Thoracic aorta (tissue), 2 donors: ENCODE results near the gene MRGPRF. TPM values are rescaled to one million over a fixed set of nuclear protein-coding genes. Genes with fewer than 3 reads are reported as not detected.

ENCODE experiments used
- ATAC-seq: fragments of 150-250 bp; one replicate; pipeline ENCODE4 v1.8.0; 2017; ENCODE audit warnings: low read depth; ENCODE audit not compliant: insufficient number of reproducible peaks, low FRiP score
- DNase-seq: peaks from one replicate; pipeline ENCODE4 v3.0.0-alpha.2; 2020; ENCODE audit warnings: low spot score
- H3K27ac ChIP-seq, 2 donors: fragments of 200-600 bp; sonication (generic); 1 replicate in 1 of 2; 2 replicates in 1 of 2; pipeline ENCODE4 v1.5.1; 2016; ENCODE audit warnings: mild to moderate bottlenecking in 2 of 2, moderate library complexity in 2 of 2
- H3K27me3 ChIP-seq: fragments of 200-600 bp; sonication (generic); replicated peaks from 2 replicates; pipeline ENCODE4 v1.6.0; 2016; ENCODE audit warnings: mild to moderate bottlenecking; ENCODE audit not compliant: insufficient read depth
- H3K36me3 ChIP-seq: fragments of 200-600 bp; sonication (generic); one replicate; pipeline ENCODE4 v1.5.1; 2016
- H3K4me1 ChIP-seq, 2 donors: fragments of 200-600 bp; sonication (generic); 1 replicate in 1 of 2; 2 replicates in 1 of 2; pipeline versions ENCODE4 v1.5.1 to v1.6.0; 2016; ENCODE audit warnings: low read depth in 2 of 2, mild to moderate bottlenecking in 1 of 2; ENCODE audit not compliant: control insufficient read depth in 1 of 2
- H3K4me3 ChIP-seq: fragments of 200-600 bp; sonication (generic); 2 replicates; pipeline ENCODE4 v1.5.1; 2016; ENCODE audit warnings: mild to moderate bottlenecking
- H3K9me3 ChIP-seq: fragments of 200-600 bp; sonication (generic); 2 replicates; pipeline ENCODE4 v1.5.1; 2016
- CTCF ChIP-seq: fragments of 200-600 bp; sonication (generic); IDR thresholded peaks from one replicate; pipeline ENCODE4 v1.5.1; 2019; ENCODE audit warnings: antibody characterized with exemption
- total RNA-seq, 2 donors: library from RNA; depleted of rRNA; stranded (reverse); fragments of >200 nt; gene quantifications; one replicate each; pipeline versions ENCODE4 v1.1.0 to v1.2.3, GENCODE V29; 2016

Gene MRGPRF
- total RNA-seq, 2 donors from 2014 or later, result 67.5 to 171 TPM

- Histone ChIP-seq H3K4me1 (no peaks in the 10 kb centered on the region), H3K36me3 (no peaks in the 10 kb centered on the region), H3K27ac (no peak overlapping the region), H3K27me3 (no peaks in the 10 kb centered on the region), H3K4me3 (no peak overlapping the region), H3K9me3 (no peaks in the 10 kb centered on the region)
- no peak for TF ChIP-seq CTCF
- ATAC-seq (no peak), DNase-seq (no peak)
Measured at GRCh38 chr11:68960294-68961071, 52.6 kb downstream of the MRGPRF start.

DNA sequence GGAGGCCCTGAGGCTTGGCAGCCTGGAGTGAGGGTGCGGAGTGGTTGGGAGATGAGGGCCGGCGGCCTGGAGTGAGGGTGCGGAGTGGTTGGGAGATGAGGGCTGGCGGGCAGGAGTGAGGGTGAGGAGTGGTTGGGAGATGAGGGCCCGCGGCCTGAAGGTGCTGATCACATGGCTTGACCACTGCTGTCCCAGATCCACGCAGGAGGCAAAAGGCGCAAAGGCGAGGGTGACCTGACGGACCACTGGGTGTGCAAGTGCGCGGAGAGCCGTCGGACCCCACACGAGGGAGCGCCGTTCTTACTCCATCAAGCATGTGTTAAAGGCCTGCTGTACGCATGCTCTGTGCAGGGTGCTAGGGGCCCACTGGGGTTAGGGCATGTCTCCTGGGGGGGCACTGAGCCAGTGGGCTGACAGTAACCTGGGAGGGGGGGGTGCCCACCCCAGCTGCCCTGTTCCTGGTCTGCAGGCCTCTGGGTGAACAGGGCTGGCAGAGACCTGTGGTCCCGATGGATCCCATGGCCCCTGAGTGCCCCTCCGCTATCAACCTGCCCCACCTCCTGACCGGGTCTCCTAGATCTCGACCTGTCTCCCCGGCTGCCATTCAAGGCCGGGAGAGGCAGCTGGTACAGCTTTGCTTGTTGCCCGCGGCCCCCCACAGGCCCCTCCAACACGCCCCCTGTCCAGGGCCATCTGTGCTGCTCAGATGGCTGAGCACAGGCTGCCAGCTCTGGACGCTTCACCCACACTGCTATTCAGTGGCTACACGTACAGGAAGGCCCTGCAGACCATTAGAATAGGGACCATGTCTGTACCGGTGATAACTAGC is 53.4 kb downstream of the MRGPRF start:
- H3K27ac ChIP-seq, result no peak overlapping the region
- TF ChIP-seq CTCF, result no peak
- H3K4me3 ChIP-seq, result no peak overlapping the region
- H3K9me3 ChIP-seq, result no peaks in the 10 kb centered on the region
- no peaks in the 10 kb centered on the region for H3K27me3 ChIP-seq
- H3K4me1 ChIP-seq, result peaks cover 0 to 3% of the 10 kb centered on the region in 2 donors
- DNase-seq (no peak), ATAC-seq (no peak)
- H3K36me3 ChIP-seq, result no peaks in the 10 kb centered on the region

DNA sequence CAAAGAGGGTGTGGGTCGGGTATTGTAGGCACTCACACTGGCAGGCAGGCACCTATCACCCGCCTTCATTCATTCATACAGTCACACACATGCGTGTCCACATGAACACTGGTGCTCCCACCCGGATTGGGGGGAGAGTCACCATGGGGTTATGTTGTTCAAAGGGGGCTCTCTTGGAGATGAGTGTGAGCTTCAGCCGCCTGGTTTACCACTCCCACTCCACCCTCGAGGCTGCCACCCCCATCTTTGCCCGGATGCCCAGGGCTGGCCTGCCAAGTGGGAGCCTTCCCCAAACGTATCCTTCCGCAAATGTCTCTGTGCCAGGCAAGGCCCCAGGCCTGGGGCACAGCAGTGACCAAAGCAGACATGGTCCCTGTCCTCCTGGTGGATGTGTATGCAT is 54.8 kb downstream of the MRGPRF start:
- no peaks in the 10 kb centered on the region for H3K9me3 ChIP-seq
- no peak for TF ChIP-seq CTCF
- peaks cover 0 to 3% of the 10 kb centered on the region in 2 donors for H3K4me1 ChIP-seq
- no peak overlapping the region for H3K4me3 ChIP-seq
- H3K36me3 ChIP-seq, result no peaks in the 10 kb centered on the region
- no peak for ATAC-seq
- no peak overlapping the region for H3K27ac ChIP-seq
- H3K27me3 ChIP-seq, result no peaks in the 10 kb centered on the region
- no peak for DNase-seq

DNA sequence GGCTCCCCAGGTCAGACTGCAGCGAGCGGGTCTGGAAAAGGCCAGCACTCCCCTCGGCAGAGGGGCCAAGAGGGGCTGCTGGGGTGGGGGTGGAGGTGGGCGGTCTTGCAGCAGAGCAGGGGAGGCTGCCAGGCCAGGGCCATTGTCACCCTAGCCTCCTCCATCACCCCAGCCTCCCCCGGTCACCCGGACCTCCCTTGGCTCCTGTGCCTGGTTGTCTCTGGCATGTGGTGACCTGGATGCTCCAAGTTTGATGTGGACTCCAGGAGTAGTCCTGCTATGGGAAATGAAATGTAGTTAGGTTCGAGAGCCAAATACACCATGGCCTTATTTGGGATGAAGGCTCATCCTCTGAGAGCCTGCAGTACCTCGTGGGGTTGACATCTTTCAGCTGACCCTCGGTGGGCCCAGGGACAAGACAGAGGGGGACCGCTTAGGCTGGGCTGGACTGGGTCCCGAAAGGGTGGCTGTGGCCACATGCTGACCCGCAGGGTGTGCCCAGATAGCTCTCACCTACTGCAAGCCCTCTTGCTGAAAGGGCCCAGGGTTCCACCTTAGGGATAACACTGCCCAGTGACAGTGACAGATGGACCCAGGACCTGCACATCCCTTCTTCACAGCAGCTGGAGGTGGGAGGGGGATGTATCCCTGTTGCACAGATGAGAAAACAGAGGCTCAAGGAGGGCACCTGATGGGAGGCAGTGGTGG is 56.3 kb downstream of the MRGPRF start:
- Histone ChIP-seq H3K36me3 (no peaks in the 10 kb centered on the region), H3K27me3 (no peaks in the 10 kb centered on the region), H3K27ac (no peak overlapping the region), H3K4me1 (peaks cover 0 to 3% of the 10 kb centered on the region in 2 donors), H3K4me3 (no peak overlapping the region), H3K9me3 (no peaks in the 10 kb centered on the region)
- no peak for ATAC-seq
- no peak for TF ChIP-seq CTCF
- DNase-seq, result no peak

DNA sequence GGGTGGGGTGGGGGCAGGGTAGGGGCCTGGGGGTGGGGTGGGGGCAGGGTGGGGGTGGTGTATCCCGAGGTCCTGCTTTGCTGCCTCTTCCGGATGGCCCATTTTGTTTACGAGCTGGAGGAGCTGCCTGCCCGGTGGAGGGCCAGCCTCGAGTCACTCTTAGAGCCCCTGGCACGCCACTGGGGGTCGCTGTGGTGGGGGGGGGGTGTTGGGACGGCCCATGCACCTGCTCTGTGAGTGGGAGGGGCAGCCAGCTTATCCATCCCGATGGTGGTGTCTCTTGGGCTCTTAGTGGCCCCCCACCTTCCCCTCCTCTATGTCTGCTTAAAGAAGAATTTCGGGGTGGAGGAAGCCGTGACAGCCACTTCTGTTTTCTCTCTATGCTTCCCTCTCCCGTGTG is 56.9 kb downstream of the MRGPRF start:
- no peaks in the 10 kb centered on the region for H3K36me3 ChIP-seq
- TF ChIP-seq CTCF, result no peak
- H3K4me1 ChIP-seq, result peaks cover 0 to 3% of the 10 kb centered on the region in 2 donors
- DNase-seq (no peak), ATAC-seq (no peak)
- H3K27me3 ChIP-seq, result no peaks in the 10 kb centered on the region
- no peak overlapping the region for H3K27ac ChIP-seq
- H3K4me3 ChIP-seq, result no peak overlapping the region
- H3K9me3 ChIP-seq, result no peaks in the 10 kb centered on the region
